CD4-positive, alpha-beta T cell treated with Interleukin-17A for 4 hours (primary cell): ENCODE results near the gene SLC16A3.

ENCODE experiments used
- DNase-seq: peaks from one replicate; pipeline ENCODE4 v3.0.0-alpha.2; 2020; ENCODE audit warnings: mixed read lengths

Gene SLC16A3

DNA sequence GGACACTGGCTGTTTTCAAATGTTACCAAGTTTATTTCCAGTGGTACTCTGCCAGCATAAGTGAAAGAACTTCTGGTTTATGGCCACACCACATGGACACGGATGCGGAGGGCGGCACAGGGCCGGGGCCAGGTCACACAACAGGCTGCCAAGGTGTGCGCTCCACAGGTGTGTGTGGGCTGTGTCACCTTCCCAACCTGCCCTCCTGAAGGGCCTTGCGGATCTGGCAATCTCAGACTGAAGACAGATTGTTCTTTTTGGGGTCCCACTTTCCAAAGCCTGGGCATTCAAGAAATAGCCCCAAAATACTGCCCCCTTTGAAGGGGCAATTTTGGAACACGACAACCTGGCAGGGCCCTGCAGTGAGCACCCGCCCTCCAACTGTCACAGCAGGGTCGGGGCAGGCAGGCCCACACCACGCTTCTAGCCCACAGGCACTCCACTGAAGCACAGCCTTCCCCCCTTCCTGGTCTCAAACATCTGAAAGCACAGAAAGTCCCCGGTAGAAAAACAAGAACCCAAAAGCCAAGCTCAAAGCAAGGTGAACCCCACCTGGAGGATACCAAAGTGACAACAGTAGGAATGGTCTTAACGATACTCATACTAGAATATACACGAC, 41.1 kb downstream of the SLC16A3 start:
- DNase-seq, result no peak

DNA sequence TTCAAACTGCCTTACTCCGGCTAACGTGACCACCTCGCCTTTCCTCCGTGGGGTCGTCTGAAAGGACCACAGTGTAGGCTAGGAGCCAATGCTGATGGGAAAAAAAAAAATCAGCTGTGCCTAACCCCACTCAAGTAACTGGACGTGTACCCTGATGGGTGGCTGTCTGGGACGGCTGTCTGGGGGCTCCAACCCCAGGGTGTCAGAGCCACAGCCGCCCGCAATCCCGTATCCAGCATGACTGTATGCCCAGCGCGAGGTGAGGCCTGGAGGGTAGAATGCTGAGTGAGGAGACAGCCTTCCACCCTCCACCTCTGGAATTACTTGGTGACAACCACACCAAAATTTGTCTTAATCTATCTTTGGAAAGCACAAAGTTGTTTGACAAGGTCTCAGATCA, 41.8 kb downstream of the SLC16A3 start:
- no peak for DNase-seq

DNA sequence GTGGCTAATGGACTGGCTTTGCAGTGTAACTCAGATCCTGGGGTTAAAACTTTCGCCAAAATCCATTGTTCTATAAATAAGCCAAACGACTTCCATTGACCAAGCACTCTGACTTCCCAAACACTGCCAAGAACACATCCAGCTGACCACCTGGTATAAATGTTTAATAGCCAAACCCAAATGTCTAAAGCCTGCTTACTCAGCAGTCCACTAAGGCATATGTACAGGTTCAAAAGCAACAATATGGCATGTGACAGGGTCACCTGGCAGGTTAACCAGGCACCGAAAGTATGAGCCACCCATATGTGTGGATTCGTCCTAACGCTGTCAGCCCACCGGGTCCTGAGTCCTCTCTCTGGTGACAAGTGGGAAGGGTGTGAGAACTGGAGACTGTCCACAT, 42.6 kb downstream of the SLC16A3 start:
- no peak for DNase-seq

DNA sequence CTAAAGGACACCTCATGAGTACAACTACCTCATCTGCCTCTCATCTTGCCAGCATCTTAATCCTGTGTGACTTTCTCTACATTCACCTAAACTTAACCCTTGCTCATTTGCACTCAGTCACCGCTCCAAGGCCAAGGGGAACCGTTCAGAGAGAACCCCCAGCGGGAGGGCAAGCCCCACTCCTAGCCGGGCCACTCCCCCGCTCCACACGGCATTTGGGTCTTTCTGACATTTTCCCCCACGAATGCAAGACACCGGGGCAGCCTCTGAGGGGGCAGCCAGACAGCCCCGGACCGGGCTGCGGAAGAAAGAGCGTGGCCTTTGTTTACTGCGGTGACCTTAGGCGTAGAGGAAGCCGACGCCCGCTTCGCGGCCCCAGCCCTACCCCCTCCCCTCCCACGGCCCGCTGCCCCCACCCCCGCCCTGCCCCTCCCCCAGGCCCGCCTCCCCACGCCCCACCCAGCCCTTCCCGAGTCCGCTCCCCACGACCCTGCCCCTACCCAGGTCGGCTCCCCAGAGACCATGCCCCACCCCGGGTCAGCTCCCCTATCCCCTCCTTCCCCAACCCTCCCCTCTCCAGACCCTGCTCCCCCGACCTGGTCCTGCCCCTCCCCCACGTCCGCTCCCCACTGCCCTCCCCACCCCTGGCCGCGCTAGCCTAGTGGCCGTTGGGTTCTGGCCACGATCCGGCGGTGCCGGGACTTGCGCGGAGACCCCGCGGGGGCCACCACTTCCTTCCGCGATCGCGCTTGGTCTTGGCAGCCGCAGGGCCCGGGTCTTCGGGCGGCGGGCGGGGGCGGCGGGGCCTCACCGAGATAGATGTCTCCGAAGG, 43.9 kb downstream of the SLC16A3 start:
- peak; percentile 65 for DNase-seq

DNA sequence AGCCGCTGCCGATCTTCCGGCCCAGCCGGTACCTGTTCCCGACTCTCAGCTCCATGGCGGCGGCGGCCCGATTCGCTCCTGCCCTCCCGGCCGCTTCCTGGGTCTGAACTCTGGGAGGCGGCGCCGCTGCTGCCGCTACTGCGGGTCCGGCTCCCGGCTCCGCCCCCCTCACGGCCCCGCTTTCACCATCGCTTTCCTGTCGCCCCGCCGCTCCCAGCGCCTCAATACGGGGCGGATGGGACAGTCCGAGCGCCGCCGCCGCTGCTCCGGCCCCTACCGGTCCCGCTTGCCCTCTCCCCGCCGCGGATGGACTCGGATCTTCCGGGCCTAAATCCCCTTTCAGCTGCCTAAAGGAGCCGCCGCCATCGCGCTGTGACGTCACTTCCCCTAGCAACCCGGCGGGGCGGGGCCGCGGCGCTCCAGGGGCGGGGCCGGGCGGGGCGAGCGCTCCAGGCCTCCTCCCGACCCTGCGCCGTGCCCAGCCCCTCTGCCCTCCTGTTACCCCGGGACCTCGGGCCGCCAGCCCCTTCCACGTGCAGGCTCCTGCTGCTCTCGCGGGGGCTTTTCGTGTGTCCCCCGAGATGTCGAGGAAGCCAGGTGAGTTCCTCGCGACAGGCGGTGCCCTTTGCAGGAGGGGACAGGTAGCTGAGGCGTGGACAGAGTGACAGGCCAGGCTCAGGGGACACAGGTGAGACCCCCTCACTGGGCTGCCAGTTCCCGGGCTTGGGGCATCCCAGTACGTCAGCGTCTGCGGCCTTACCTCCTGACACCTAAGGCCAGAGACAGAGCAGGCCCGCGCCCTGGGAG, 44.7 kb downstream of the SLC16A3 start, which contains the start of gene CSNK1D:
Gene CSNK1D, minus strand, starts transcription at position 374 of the 807 bp plus-strand sequence. Its CDS starts 319 bp downstream, at position 55.
- peak; percentile 95 for DNase-seq

DNA sequence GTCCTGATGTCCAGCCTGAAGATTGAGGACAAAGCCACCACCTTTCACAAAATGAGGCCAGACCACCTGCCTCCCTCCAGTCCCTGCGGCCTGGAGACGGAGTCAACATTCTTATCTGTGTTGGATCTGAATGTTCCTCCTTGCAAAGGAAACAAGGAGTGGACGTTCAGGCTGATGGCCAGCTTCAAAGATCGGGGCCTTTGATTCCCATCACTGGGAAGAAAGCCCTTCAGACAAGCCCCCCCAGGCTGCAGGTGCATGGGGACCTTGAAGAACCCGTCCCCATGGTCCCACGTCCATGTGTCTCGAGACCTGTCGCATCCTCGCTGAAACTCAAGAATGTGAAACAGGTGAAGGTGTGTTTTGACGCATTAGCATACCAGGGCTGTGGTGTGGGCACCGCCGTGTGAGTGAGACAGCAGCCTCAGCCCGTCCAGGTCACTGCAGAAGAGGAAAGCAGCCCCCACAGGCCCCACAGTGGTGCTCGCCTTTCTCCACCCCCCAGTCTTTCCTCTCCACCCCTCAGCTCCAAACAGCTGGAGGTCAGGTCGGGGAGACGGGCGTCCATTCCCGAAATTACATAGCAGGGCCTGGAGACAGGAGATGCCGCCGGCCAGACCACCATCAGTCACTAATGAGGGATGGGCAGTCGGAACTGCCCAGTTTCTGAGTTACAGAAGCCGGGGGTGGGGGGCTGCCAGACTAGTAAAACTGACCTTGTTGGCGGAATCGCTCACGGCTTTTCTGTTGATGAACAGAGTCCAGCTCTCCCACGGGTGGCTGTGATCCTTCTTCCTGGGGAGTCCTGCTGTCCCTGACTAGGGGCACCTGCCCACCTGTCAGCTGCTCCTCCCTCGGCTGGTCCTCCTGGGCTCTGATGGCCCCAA, 45.5 kb downstream of the SLC16A3 start:
- DNase-seq, result no peak

DNA sequence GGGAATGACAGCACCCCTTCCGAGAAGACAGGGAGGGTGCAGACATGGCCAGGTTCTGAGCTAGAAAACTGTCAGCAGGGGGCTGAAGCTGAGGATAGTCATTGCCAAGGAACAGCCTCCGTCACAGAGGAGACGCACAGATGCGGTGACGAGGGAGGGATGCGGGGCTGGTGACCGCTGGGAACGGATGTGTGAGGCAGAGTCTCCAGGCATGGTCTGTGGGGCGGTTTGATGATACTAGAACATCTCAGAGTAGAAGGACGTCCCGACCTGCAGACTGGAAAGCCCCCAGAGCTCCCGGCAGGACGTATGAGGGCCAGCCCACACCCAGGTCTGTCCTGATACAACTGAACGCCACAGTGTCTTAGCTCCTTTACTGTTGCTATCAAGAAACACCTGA, 46.5 kb downstream of the SLC16A3 start:
- DNase-seq, result no peak

DNA sequence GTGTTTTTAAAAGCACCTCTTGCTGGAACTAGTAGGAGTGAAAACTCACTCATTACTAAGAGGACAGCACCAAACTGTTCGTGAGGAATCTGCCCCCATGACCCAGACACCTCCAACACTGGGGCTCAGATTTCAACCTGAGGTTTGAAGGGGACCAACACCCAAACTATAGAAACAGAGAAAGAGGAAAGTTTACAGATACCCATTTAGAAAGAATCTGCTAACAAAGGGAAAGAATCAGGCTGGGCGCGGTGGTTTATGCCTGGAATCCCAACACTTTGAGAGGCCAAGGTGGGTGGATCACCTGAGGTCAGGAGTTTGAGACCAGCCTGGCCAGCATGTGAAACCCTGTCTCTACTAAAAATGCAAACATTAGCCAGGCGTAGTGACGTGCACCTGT, 48.1 kb downstream of the SLC16A3 start:
- no peak for DNase-seq

DNA sequence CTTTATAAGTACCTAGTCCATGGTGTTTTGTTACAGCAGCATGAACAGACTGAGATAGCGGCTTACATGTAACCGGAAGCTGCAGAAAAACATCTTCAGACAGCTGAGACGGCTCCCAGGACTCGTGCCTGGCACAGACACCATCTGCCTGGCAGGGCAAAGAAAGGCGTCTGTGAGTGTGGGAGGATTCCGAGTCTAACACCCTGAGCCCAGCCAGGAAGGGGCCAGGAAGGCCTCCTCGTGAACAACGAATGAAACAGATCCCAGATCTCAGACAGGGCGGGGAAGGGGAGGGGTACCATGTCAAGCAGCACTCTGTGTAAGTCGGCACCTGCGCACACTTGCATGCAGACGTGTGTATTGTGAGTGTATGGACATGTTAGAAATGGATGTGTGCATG, 49.0 kb downstream of the SLC16A3 start:
- no peak for DNase-seq

DNA sequence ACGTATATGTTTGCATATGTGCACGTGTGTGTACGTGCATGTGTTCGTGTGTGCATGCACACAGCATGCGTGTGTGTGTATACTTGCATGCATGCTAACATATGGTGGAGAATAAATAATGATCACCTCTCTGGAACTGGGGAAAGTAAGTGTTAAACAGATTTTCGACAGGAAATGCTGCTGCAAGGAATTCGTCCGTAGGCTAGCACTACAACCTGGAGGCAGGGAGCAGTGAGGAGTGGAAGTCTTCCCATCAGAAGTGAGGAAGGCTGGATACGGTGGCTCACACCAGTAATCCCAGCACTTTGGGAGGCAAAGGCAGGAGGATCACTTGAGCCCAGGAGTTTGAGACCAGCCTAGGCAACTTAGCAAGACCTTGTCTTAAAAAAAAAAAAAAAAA, 49.5 kb downstream of the SLC16A3 start:
- DNase-seq, result no peak

DNA sequence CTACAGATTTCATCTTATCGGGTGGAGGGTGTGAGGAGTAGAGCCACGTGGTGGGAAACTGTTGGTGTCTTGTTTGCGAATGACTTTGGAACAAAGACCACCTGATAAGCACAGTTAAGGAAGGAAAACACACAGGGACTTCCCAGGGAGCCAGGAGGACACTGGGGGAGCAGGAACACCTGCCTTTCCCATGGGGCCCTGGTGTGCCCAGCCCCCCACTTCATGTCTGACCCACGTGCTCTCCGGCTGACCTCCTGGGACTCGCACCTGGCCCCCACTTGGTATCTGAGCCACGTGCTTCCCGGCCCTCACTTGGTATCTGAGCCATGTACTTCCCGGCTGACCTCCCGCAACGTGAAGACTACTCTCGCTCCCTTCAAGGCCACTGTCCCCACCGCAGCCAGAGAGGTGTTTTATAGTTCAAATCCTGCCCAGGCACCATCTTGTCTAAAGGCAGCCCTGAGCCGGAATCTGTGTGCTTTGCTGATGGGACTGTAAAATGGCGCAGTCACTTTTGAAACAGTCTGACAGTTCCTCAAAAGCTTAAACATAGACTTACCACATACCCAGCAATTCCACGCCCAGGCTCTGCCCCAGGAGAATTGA, 50.0 kb downstream of the SLC16A3 start:
- no peak for DNase-seq

DNA sequence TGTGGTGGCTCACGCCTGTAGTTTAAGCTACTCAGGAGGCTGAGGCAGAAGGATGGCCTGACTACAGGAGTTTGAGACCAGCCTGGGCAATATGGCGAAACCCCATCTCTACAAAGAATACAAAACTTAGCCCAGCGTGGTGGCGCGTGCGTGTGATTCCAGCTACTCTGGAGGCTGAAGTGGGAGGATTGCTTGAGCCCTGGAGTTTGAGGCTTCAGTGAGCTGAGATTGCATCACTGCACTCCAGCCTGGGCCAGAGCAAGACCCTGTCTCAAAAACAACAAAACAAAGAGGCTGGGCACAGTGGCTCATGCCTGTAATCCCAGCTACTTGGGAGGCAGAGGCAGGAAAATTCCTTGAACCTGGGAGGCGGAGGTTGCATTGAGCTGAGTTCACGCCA, 51.7 kb downstream of the SLC16A3 start:
- DNase-seq, result no peak

DNA sequence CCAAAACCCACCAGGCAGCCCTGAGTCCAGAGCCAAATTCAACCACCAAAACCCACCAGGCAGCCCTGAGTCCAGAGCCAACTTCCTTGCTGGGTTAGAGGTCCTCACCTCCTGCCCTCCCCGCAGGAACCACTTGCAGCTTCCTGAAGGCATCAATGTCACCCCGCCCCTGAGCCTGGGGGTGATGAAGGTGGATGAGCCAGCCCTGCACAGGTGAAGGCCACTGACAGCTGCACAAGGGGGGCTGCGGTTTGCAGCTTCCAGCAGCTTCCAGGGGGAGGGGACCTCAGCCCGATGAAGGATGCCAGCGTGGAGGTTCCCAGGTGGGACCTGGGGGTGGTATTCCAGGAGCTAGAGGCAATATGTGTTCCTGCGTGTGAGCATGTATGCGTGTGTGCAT, 52.2 kb downstream of the SLC16A3 start:
- no peak for DNase-seq

DNA sequence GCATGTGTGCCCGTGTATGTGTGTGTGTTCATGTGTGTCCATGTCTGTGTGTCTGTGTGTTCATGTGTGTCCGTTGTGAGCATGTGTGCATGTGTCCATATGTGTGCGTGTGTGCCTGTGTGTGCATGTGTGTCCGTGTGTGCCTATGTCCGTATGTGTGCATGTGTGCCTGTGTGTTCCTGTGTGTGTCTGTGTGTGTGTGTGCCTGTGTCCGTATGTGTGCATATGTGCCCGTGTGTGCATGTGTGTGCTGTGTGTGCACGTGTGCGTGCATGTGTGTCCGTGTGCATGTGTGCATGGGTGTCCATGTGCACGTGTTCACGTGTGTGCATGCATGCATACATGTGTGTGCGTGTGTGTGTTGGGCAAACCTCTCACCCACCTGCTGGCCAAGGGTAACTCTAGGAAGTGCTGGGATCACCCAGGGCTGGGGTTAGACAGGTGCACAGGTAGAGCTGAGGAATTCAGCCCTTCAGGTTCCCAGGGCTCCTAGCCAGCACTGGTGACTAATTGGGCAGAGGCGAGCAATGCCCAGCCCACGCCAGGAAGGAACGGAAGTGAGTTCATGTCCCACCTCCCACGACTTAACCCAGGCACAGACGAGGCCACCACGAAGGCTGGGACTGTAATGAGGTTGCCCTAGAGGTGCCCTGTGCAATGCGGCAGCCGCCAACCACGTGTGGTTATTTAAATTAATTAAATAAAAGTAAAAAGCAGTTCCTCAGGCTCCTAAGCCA, 52.8 kb downstream of the SLC16A3 start:
- no peak for DNase-seq

DNA sequence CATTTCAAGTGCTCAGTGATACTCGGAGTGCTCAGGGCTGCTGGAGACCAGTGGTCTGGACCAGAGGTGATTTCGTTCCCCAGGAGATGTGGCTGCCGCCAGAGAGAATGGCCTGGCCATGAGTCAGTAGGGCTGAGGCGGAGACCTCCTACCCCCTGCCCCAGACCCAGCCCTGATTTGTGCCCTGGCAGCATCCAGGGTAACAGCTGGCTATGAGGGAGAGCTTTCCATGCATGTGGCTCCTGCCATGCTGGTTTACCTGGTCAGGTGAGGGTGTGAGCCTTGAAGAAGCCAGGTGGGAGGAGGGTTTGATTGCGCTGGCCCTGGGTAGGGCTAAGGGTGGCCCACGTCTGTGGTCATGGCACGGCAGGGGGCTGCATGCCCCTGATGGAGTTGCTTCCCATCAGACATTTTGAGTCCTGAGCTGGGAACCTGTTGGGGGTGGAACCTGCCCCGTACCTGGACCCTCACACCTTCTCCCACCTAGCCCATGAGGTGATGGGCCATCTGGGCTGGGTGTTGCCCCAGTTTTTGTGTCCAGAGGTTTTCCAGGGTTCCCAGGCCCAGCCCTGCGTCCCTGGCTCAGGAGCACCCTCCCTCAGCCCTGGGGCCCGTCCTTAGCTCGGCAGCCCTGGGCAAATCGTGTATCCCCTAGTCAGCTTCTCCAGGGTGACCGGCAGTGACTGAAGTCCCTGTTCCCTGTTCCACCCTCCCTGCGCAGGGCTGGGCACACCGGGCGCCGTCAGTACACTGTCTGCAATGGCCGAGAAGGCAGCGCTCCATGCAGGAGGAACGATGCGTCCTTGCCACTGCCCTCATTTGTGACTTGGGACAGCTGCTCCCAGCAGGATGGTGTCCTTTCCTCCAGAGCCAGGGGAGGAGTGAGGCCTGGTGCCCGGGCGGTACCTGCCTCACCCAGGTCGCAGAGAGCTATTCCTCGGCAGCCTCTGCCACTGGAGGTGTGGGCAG, 53.7 kb downstream of the SLC16A3 start:
- no peak for DNase-seq

DNA sequence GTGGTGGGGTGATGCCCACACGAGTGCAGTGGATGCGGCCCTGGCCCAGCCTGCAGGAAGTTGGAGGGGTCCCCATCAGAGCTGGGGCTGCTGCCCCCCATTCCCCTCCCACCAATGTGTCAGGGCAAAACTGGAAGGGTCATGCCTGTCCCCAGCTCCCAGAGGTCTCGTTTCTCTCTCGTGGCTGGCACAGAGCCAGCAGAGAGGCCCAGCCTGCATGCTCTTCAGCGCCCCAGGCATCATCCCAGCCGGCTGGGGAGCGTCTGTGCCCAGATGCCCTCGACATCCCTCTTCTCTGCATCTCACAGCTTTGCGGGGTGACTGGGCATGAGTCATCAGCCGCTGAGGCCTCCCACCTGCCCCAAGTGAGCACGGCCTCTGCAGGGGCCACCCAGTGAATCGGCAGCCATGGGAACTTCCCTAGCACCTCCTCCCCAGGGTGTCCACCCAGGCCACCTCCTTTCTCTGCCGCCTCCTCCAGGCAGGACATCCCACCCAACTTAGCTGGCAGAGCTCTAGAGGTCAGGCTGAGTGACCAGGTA, 54.4 kb downstream of the SLC16A3 start:
- peak; percentile 32 for DNase-seq

DNA sequence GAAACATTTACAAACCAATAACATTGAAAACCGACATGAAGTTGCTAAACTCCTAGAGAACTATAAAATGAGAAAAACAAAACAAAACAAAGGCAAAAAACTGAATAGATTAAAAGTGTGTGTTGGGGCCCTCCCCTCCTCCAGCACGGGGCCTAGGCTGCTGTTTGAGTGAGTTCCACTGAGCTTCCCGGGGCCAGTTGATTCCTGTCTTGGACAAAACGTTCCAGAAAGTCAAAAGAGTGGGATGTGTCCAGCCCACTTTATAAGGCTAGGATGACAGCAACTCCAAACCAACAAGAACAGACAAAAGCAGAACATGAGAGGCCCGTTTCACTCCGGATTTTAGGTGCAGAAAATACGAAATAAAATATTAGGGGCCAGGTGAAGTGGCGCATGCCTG, 56.3 kb downstream of the SLC16A3 start:
- DNase-seq, result no peak

DNA sequence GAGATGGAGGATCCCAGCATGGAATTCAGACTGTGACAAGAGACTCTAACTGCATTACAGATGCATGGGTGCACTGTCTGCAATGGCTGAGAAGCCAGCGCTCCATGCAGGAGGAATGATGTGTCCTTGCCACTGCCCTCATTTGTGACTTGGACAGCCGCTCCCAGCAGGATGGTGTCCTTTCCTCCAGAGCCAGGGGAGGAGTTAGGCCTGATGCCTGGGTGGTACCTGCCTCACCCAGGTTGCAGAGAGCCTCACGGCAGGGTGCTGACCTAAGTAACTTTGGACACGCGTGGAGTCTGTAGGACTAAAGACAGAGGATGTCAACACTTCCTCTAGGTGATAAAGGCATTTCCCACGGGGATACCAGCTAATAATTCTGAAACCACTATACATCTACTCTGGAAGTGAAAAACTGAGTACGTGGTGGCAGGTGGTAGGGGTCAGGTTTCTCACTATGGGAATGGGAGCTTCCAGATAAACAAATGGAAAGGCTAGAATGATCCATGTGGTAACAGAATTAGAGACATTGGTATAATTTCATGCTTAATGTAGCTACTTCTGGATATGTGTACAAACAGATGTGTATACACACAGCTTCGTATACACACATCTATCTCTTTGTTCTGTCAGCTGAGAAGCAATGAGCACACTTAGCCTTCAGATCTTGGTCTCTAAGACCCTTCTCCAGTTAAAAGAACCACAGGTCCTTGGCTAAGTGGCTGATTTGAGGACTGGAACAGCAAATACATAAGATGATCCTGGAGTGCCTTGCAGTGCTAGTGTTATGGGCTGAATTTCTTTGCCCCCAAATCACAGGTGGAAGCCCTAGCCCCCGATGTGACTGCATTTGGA, 58.4 kb downstream of the SLC16A3 start:
- DNase-seq, result no peak
